ENCODE results near the gene THTPA.
A peak's percentile ranks its signal among the peaks of the same experiment; 100 is the strongest.

THTPA gene

DNA sequence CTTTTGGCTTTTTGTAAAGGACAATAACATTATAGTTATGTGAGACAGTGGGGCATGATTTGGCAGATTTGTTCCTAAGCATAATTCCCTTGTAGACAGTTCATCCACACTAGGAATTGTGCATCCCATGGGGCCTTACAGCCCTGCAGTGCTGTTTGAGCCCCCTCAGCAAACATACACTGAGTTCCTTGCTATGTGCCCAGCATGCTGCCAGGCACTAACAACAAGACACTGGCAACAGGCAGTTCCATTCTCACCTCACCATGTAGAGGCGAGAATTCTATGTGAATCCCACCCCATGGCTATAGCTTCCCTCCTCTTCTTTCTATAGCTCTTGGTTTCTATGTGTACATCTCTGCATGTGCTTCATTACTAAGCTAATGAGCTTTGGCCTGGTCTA lies 1.9 kb downstream of the THTPA start:
- peaks cover 2% of the 10 kb centered on the region for H3K79me1 ChIP-seq (ENCODE audit: low read depth, low read length)
- no peak overlapping the region for H2BK120ac ChIP-seq (ENCODE audit: low read depth, low read length)
- no peak overlapping the region for H3K4me2 ChIP-seq (ENCODE audit: insufficient read depth, low read length, poor library complexity, severe bottlenecking)
- H3K9me3 ChIP-seq (replicated peaks in 1 of 2; ENCODE audit: control insufficient read depth in 2 of 2, insufficient read depth in 1 of 2, low read depth in 1 of 2, low read length in 2 of 2): no peaks in the 10 kb centered on the region
- no peak overlapping the region for H4K8ac ChIP-seq (ENCODE audit: low read depth, low read length)
- no peak overlapping the region for H2BK12ac ChIP-seq (ENCODE audit: low read length)
- H3K4me1 ChIP-seq (ENCODE audit: control insufficient read depth in 2 of 2, insufficient read depth in 1 of 2, low read depth in 1 of 2, low read length in 2 of 2): peaks cover 9 to 12% of the 10 kb centered on the region in 2 donors
- H3K14ac ChIP-seq (ENCODE audit: low read length): no peak overlapping the region
- H4K91ac ChIP-seq (ENCODE audit: low read depth, low read length, poor library complexity): no peak overlapping the region
- H3K36me3 ChIP-seq (replicated peaks in 1 of 2; ENCODE audit: control insufficient read depth in 2 of 2, insufficient read depth in 2 of 2, low read length in 2 of 2): peaks cover 18 to 26% of the 10 kb centered on the region in 2 donors
- H3K27me3 ChIP-seq (ENCODE audit: control insufficient read depth in 3 of 3, insufficient read depth in 3 of 3, low read depth in 1 of 3, low read length in 3 of 3): no peaks in the 10 kb centered on the region
- H3K4ac ChIP-seq (ENCODE audit: low read length): no peak overlapping the region
- no CpG with 5 or more reads among the region's 1 CpG for WGBS, 2 donors (ENCODE audit: extremely low coverage in 2 of 2, insufficient read length in 2 of 2, insufficient replicate concordance in 1 of 2)
- no peak for DNase-seq (ENCODE audit: low spot score)
- H2AFZ ChIP-seq (ENCODE audit: low read length): no peak overlapping the region
- H3K4me3 ChIP-seq (ENCODE audit: low read length in 2 of 2): no peak overlapping the region
- H2BK5ac ChIP-seq (ENCODE audit: low read length): no peak overlapping the region
- no peak overlapping the region for H3K27ac ChIP-seq (replicated peaks; ENCODE audit: low read length)
- no peak overlapping the region for H3K9ac ChIP-seq (ENCODE audit: low read depth, low read length, poor library complexity)
- no peak overlapping the region for H3K23ac ChIP-seq (ENCODE audit: low read depth, low read length, poor library complexity)
- no peak overlapping the region for H3K18ac ChIP-seq (ENCODE audit: low read length)
- no peak overlapping the region for H2AK5ac ChIP-seq (ENCODE audit: low read depth, low read length)
- no peak overlapping the region for H2BK15ac ChIP-seq (ENCODE audit: low read length)

DNA sequence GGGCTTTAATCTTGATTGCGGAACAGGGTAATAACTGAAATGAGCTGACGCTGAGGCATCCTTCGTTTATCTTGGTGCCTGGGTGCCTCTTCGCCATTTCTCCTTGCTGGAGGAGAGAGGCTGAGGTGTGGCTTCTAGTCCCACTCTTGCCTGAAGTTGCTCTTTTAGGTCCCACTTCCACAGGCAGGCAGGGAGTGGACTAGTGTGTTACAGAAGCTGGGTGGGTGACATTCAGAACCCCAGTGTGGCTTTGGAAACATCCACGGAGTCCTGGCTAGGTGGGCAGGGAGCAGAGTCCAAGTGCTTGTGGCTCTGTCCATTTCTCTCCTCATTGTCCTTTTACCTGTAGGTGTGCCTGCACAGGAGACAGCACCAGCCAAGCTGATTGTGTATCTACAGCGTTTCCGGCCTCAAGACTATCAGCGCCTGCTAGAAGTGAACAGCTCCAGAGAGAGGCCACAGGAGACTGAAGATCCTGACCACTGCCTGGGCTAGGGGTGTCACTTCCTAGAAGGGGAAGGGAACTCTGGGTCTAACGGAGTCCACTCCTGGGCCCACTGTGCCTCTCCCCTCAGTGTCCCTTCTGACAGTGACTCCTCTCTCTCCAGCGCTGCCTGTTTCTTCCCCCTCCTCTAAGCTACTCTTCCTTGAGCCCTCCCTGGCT lies 2.4 kb downstream of the THTPA start:
- H2BK5ac ChIP-seq (ENCODE audit: low read length): no peak overlapping the region
- no peaks in the 10 kb centered on the region for H3K9me3 ChIP-seq (replicated peaks in 1 of 2; ENCODE audit: control insufficient read depth in 2 of 2, insufficient read depth in 1 of 2, low read depth in 1 of 2, low read length in 2 of 2)
- no peak overlapping the region for H3K4me3 ChIP-seq (ENCODE audit: low read length in 2 of 2)
- H2BK12ac ChIP-seq (ENCODE audit: low read length): no peak overlapping the region
- peaks cover 2% of the 10 kb centered on the region for H3K79me1 ChIP-seq (ENCODE audit: low read depth, low read length)
- no peaks in the 10 kb centered on the region for H3K27me3 ChIP-seq (ENCODE audit: control insufficient read depth in 3 of 3, insufficient read depth in 3 of 3, low read depth in 1 of 3, low read length in 3 of 3)
- H2BK15ac ChIP-seq (ENCODE audit: low read length): no peak overlapping the region
- no peak overlapping the region for H4K91ac ChIP-seq (ENCODE audit: low read depth, low read length, poor library complexity)
- H2AK5ac ChIP-seq (ENCODE audit: low read depth, low read length): no peak overlapping the region
- peaks cover 18 to 28% of the 10 kb centered on the region in 2 donors for H3K36me3 ChIP-seq (replicated peaks in 1 of 2; ENCODE audit: control insufficient read depth in 2 of 2, insufficient read depth in 2 of 2, low read length in 2 of 2)
- no peak overlapping the region for H3K9ac ChIP-seq (ENCODE audit: low read depth, low read length, poor library complexity)
- H3K27ac ChIP-seq (replicated peaks; ENCODE audit: low read length): no peak overlapping the region
- no CpG with 5 or more reads among the region's 10 CpGs for WGBS, 2 donors (ENCODE audit: extremely low coverage in 2 of 2, insufficient read length in 2 of 2, insufficient replicate concordance in 1 of 2)
- no peak overlapping the region for H3K14ac ChIP-seq (ENCODE audit: low read length)
- DNase-seq (ENCODE audit: low spot score): no peak
- H2AFZ ChIP-seq (ENCODE audit: low read length): no peak overlapping the region
- no peak overlapping the region for H3K4ac ChIP-seq (ENCODE audit: low read length)
- H2BK120ac ChIP-seq (ENCODE audit: low read depth, low read length): no peak overlapping the region
- no peak overlapping the region for H4K8ac ChIP-seq (ENCODE audit: low read depth, low read length)
- H3K23ac ChIP-seq (ENCODE audit: low read depth, low read length, poor library complexity): no peak overlapping the region
- no peak overlapping the region for H3K18ac ChIP-seq (ENCODE audit: low read length)
- peaks cover 9 to 12% of the 10 kb centered on the region in 2 donors for H3K4me1 ChIP-seq (ENCODE audit: control insufficient read depth in 2 of 2, insufficient read depth in 1 of 2, low read depth in 1 of 2, low read length in 2 of 2)
- H3K4me2 ChIP-seq (ENCODE audit: insufficient read depth, low read length, poor library complexity, severe bottlenecking): no peak overlapping the region

DNA sequence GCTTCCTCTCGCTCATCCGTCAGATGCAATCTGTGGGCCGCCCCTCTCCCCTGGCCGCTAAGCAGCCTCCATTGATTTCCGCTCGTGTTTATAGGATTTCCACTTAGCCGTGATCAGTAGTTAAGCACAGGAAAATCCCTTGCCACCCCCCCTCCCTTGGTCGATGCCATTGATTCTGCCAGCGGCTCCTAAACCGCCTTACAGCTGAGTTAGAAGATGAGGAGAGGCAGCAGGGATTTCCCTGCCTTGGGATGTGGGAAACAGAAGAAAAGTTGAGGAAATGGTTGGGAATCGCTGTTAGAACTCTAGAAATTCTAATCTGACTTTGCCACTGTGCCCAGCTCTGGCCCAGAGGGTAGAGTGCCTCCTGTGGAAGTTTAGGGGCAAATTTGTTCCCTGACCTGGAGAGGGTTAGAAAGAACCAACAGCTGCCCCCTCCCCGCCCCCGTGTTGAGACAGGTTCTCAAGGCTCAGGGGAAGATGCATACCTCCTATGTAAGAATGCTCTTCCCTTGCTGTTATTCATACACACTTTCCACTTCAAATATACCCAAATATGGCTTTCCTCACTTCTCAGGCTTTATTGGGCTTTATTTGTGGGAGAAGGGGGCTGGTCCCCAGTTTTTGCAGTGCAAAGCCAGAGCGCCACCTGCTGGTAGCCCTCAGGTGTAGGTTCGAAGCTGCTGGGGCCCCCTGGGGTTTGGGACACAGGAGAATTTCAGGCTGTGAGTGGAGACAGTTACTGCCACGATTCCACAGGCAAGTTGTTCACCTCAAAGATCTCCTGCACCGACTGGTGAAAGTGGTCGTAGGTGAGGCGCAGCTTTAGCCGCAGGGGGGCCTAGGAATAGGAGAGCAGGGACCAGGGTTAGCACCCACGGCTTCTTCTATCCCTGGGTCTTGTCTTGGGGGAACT lies 3.2 kb downstream of the THTPA start:
- Histone ChIP-seq H3K23ac (ENCODE audit: low read depth, low read length, poor library complexity) (no peak overlapping the region), H3K27me3 (ENCODE audit: control insufficient read depth in 3 of 3, insufficient read depth in 3 of 3, low read depth in 1 of 3, low read length in 3 of 3) (no peaks in the 10 kb centered on the region), H4K91ac (ENCODE audit: low read depth, low read length, poor library complexity) (no peak overlapping the region), H3K27ac (replicated peaks; ENCODE audit: low read length) (no peak overlapping the region), H2BK12ac (ENCODE audit: low read length) (no peak overlapping the region), H3K4me2 (ENCODE audit: insufficient read depth, low read length, poor library complexity, severe bottlenecking) (no peak overlapping the region), H3K36me3 (replicated peaks in 1 of 2; ENCODE audit: control insufficient read depth in 2 of 2, insufficient read depth in 2 of 2, low read length in 2 of 2) (peaks cover 18 to 32% of the 10 kb centered on the region in 2 donors), H2BK120ac (ENCODE audit: low read depth, low read length) (no peak overlapping the region), H3K14ac (ENCODE audit: low read length) (no peak overlapping the region), H2AFZ (ENCODE audit: low read length) (no peak overlapping the region), H3K4me3 (ENCODE audit: low read length in 2 of 2) (no peak overlapping the region), H4K8ac (ENCODE audit: low read depth, low read length) (no peak overlapping the region), H2BK15ac (ENCODE audit: low read length) (no peak overlapping the region), H2BK5ac (ENCODE audit: low read length) (no peak overlapping the region), H2AK5ac (ENCODE audit: low read depth, low read length) (no peak overlapping the region), H3K79me1 (ENCODE audit: low read depth, low read length) (peaks cover 2% of the 10 kb centered on the region), H3K9ac (ENCODE audit: low read depth, low read length, poor library complexity) (no peak overlapping the region), H3K4ac (ENCODE audit: low read length) (no peak overlapping the region), H3K9me3 (replicated peaks in 1 of 2; ENCODE audit: control insufficient read depth in 2 of 2, insufficient read depth in 1 of 2, low read depth in 1 of 2, low read length in 2 of 2) (no peaks in the 10 kb centered on the region), H3K18ac (ENCODE audit: low read length) (no peak overlapping the region), H3K4me1 (ENCODE audit: control insufficient read depth in 2 of 2, insufficient read depth in 1 of 2, low read depth in 1 of 2, low read length in 2 of 2) (peaks cover 9 to 12% of the 10 kb centered on the region in 2 donors)
- DNase-seq (ENCODE audit: low spot score): peak; percentile 68
- WGBS, 2 donors (ENCODE audit: extremely low coverage in 2 of 2, insufficient read length in 2 of 2, insufficient replicate concordance in 1 of 2): no CpG with 5 or more reads among the region's 21 CpGs

- Histone ChIP-seq H3K18ac (ENCODE audit: low read length) (no peak overlapping the region), H3K79me1 (ENCODE audit: low read depth, low read length) (peaks cover 2% of the 10 kb centered on the region), H3K14ac (ENCODE audit: low read length) (no peak overlapping the region), H3K4me1 (ENCODE audit: control insufficient read depth in 2 of 2, insufficient read depth in 1 of 2, low read depth in 1 of 2, low read length in 2 of 2) (peaks cover 9 to 12% of the 10 kb centered on the region in 2 donors), H2BK5ac (ENCODE audit: low read length) (no peak overlapping the region), H4K91ac (ENCODE audit: low read depth, low read length, poor library complexity) (no peak overlapping the region), H4K8ac (ENCODE audit: low read depth, low read length) (no peak overlapping the region), H2BK12ac (ENCODE audit: low read length) (no peak overlapping the region), H2AK5ac (ENCODE audit: low read depth, low read length) (no peak overlapping the region), H3K27ac (replicated peaks; ENCODE audit: low read length) (no peak overlapping the region), H3K9ac (ENCODE audit: low read depth, low read length, poor library complexity) (no peak overlapping the region), H2BK15ac (ENCODE audit: low read length) (no peak overlapping the region), H3K4me2 (ENCODE audit: insufficient read depth, low read length, poor library complexity, severe bottlenecking) (no peak overlapping the region), H3K23ac (ENCODE audit: low read depth, low read length, poor library complexity) (no peak overlapping the region), H3K27me3 (ENCODE audit: control insufficient read depth in 3 of 3, insufficient read depth in 3 of 3, low read depth in 1 of 3, low read length in 3 of 3) (peaks cover 0 to 4% (median 0%) of the 10 kb centered on the region in 3 experiments), H3K36me3 (replicated peaks in 1 of 2; ENCODE audit: control insufficient read depth in 2 of 2, insufficient read depth in 2 of 2, low read length in 2 of 2) (peaks cover 18 to 35% of the 10 kb centered on the region in 2 donors), H3K9me3 (replicated peaks in 1 of 2; ENCODE audit: control insufficient read depth in 2 of 2, insufficient read depth in 1 of 2, low read depth in 1 of 2, low read length in 2 of 2) (no peaks in the 10 kb centered on the region), H3K4me3 (ENCODE audit: low read length in 2 of 2) (no peak overlapping the region), H2BK120ac (ENCODE audit: low read depth, low read length) (no peak overlapping the region), H2AFZ (ENCODE audit: low read length) (no peak overlapping the region), H3K4ac (ENCODE audit: low read length) (no peak overlapping the region)
- no peak for DNase-seq (ENCODE audit: low spot score)
- WGBS, 2 donors (ENCODE audit: extremely low coverage in 2 of 2, insufficient read length in 2 of 2, insufficient replicate concordance in 1 of 2): no CpG with 5 or more reads among the region's 3 CpGs
Measured at GRCh38 chr14:23559926-23560520, 4.0 kb downstream of the THTPA start.
